ENCODE measurements around the gene TAC1. TPM values are rescaled to one million over a fixed set of nuclear protein-coding genes. Genes with fewer than 3 reads are reported as not detected.
"Not testable (repeated sequence)": the region's sequence is repeated elsewhere in the genome, so short reads cannot be mapped to it uniquely, and the experiment has no call there.

TAC1 gene
- total and polyA plus RNA-seq, 8 donors = 0.23 to 0.66 (median 0.53) TPM; not detected in 4

GRCh38 chr7:97770850-97771249 is 39.0 kb downstream of the TAC1 start:
- FAIRE-seq (no peak), ATAC-seq (peak in 2 of 4 donors; percentile 33 to 35), DNase-seq (no peak)
- intact Hi-C loops (cut with DNase I) = no loop called here
- peak overlapping the region in 1 of 4 donors; percentile 76 for H3K27ac ChIP-seq
- no peaks in the 10 kb centered on the region for H3K9me3 ChIP-seq
- TF ChIP-seq CTCF (IDR thresholded peaks at IDR 0.05) = no peak
- no peak overlapping the region for H3K4me3 ChIP-seq
- 55 to 59% methylated on average over 5 of the region's 5 CpGs for WGBS, 2 donors
- H3K36me3 ChIP-seq = no peaks in the 10 kb centered on the region
- H3K27me3 ChIP-seq = no peaks in the 10 kb centered on the region
- H3K4me1 ChIP-seq = peaks cover 0 to 7% (median 3%) of the 10 kb centered on the region in 3 donors

DNA sequence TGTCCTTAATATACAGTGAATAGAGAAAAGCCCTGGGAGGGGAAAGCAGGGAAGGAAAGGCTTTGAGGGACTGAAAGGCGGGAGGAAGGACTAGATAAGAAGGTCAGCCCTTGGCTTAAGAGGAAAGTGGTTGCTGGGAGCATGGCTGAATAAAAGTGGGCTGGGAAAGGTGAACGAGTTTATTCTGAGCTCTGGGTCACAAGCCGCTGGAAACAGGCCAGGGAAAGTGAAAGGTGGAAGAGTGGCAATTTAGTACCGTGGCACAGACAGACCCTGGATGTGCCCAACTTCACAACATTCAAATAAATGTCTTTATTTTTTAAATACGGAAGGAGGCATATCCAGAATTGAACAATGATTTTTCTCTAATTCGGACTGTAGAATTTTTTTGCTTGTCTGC is 39.7 kb downstream of the TAC1 start:
- Histone ChIP-seq H3K9me3 (no peaks in the 10 kb centered on the region), H3K4me1 (peaks cover 0 to 7% (median 3%) of the 10 kb centered on the region in 3 donors), H3K27ac (peak overlapping the region in 2 of 4 donors; percentile 23 to 76), H3K36me3 (no peaks in the 10 kb centered on the region), H3K4me3 (no peak overlapping the region), H3K27me3 (no peaks in the 10 kb centered on the region)
- peak in 3 of 4 donors; percentile 36 to 47 (median 40) for ATAC-seq
- intact Hi-C loops (cut with DNase I) = no loop called here
- FAIRE-seq = no peak
- peak in 1 of 6 donors; percentile 17 for DNase-seq
- 34 to 40% methylated on average over 6 of the region's 6 CpGs for WGBS, 2 donors
- TF ChIP-seq CTCF (IDR thresholded peaks at IDR 0.05) = no peak

DNA sequence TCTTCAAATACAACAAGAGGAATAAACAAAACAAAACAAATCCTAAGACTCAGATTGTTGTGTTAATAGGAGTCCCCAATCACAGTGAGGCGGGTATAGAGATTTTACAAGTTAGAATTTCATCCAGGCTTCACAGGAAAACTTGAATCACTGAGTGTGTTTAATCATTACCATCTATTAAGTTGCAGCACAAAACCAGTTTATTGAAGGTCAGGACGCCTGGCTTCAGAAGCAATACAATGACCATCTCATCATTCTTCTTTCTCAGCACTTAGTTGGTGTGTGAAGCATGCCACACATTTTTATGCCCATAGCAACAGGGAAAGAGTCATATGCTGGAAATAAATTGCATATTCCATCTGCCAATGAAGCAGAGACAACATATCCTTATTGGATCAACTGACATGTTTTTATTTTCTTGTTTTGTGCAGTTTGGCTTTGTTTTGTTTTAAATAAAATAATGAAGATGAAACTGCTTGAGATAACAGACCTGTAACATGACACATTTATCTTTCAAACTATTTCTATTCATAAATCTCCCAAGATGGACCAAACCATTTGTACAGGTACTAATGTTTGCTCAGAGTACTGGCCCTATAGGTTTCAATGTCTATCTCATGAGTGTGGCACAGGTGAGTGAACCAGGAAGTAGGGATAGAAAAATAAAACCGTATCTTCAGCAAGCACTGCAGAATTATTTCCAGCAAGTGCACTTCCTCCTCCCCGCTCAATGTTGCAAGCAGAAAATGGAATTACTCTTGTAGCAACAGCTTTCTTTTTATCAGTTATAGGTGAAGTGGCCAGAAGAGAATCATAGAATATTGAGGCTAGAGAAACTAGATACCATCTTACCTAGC is 40.4 kb downstream of the TAC1 start:
- peak in 1 of 6 donors; percentile 3 for DNase-seq
- no peak for TF ChIP-seq CTCF (IDR thresholded peaks at IDR 0.05)
- no peak overlapping the region for H3K4me3 ChIP-seq
- ATAC-seq = peak; percentile 76 to 90 (median 86)
- H3K4me1 ChIP-seq = peaks cover 0 to 7% (median 3%) of the 10 kb centered on the region in 3 donors
- H3K27me3 ChIP-seq = no peaks in the 10 kb centered on the region
- H3K27ac ChIP-seq = peak overlapping the region; percentile 36 to 76 (median 54)
- 30 to 41% methylated on average over 4 of the region's 4 CpGs for WGBS, 2 donors
- FAIRE-seq = no peak
- H3K36me3 ChIP-seq = no peaks in the 10 kb centered on the region
- H3K9me3 ChIP-seq = no peaks in the 10 kb centered on the region
- intact Hi-C loops (cut with DNase I) = no loop called here

DNA sequence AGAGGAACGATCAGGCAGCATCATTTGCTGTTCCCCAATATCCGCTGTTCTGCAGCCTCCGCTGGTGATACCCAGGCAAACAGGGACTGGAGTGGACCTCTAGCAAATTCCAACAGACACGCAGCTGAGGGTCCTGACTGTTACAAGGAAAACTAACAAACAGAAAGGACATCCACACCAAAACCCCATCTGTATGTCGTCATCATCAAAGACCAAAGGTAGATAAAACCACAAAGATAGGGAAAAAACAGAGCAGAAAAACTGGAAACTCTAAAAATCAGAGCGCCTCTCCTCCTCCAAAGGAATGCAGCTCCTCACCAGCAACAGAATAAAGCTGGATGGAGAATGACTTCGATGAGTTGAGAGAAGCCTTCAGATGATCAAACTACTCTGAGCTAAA is 54.5 kb downstream of the TAC1 start:
- ATAC-seq; H3K9me3 ChIP-seq; H3K4me3 ChIP-seq; H3K27me3 ChIP-seq; H3K4me1 ChIP-seq; H3K36me3 ChIP-seq; DNase-seq; intact Hi-C loops (cut with DNase I); H3K27ac ChIP-seq; FAIRE-seq: not testable (repeated sequence)
- 74 to 80% methylated on average over 7 of the region's 7 CpGs for WGBS, 2 donors

Other genes with a start within 250 kb of the TAC1 start
- gene ASNS, start 140.3 kb downstream of the TAC1 start, total RNA-seq = 100 to 1,000 TPM in 1 of 6 donors, 10 to 100 TPM in 5; 10.3 to 232 (median 18.6) TPM
- gene ASNS, start 140.3 kb downstream of the TAC1 start, polyA plus RNA-seq = 10 to 100 TPM; 27.5 to 91.5 TPM

All from pancreas (tissue), 10 donors.